ENCODE results near the gene SNX25.

SNX25 gene

GRCh38 chr4:185222598-185222997 lies 13.2 kb downstream of the SNX25 start:
- DNase-seq (ENCODE audit: insufficient read length, low spot score) (no peak), FAIRE-seq (no peak)
- no peak for TF ChIP-seq CTCF (IDR thresholded peaks at IDR 0.05; ENCODE audit: insufficient read depth, missing control alignments)

GRCh38 chr4:185224597-185224996 lies 15.2 kb downstream of the SNX25 start:
- no peak for TF ChIP-seq CTCF (IDR thresholded peaks at IDR 0.05; ENCODE audit: insufficient read depth, missing control alignments)
- FAIRE-seq (no peak), DNase-seq (ENCODE audit: insufficient read length, low spot score) (no peak)

GRCh38 chr4:185225940-185226339 lies 16.5 kb downstream of the SNX25 start:
- no peak for DNase-seq (ENCODE audit: insufficient read length, low spot score)
- no peak for FAIRE-seq
- TF ChIP-seq CTCF (IDR thresholded peaks at IDR 0.05; ENCODE audit: insufficient read depth, missing control alignments), result no peak

- TF ChIP-seq CTCF (IDR thresholded peaks at IDR 0.05; ENCODE audit: insufficient read depth, missing control alignments), result no peak
- FAIRE-seq, result peak; percentile 44
Measured at GRCh38 chr4:185227131-185227551, 17.7 kb downstream of the SNX25 start.

GRCh38 chr4:185227713-185228278 lies 18.4 kb downstream of the SNX25 start:
- FAIRE-seq (no peak), DNase-seq (ENCODE audit: insufficient read length, low spot score) (no peak)
- no peak for TF ChIP-seq CTCF (IDR thresholded peaks at IDR 0.05; ENCODE audit: insufficient read depth, missing control alignments)

More at GRCh38 chr4:185227131-185227551, 17.7 kb downstream of the SNX25 start:
- DNase-seq (ENCODE audit: insufficient read length, low spot score), result no peak

GRCh38 chr4:185229021-185229818 lies 19.8 kb downstream of the SNX25 start:
- DNase-seq (ENCODE audit: insufficient read length, low spot score) (no peak), FAIRE-seq (no peak)
- TF ChIP-seq CTCF (IDR thresholded peaks at IDR 0.05; ENCODE audit: insufficient read depth, missing control alignments), result no peak

GRCh38 chr4:185232370-185232769 lies 23.0 kb downstream of the SNX25 start:
- no peak for DNase-seq (ENCODE audit: insufficient read length, low spot score)
- TF ChIP-seq CTCF (IDR thresholded peaks at IDR 0.05; ENCODE audit: insufficient read depth, missing control alignments), result no peak
- no peak for FAIRE-seq
